H1 (cell line): ENCODE measurements around the gene TSPAN9. TPM values are rescaled to one million over a fixed set of nuclear protein-coding genes. Genes with fewer than 3 reads are reported as not detected.

Source experiments
- CTCF ChIA-PET: fragments of 300-600 bp; sonication (Branson Sonifier 250); formaldehyde crosslinking; loops from one replicate; lab custom pipeline; 2021; ENCODE audit not compliant: partially characterized antibody; lab: Charles Lee
- POLR2A ChIA-PET: fragments of 300-600 bp; sonication (Branson Sonifier 250); formaldehyde crosslinking; loops from one replicate; lab custom pipeline; 2021; ENCODE audit warnings: inconsistent platforms; ENCODE audit not compliant: partially characterized antibody; lab: Charles Lee
- DNase-seq, 2 experiments: peaks; one replicate each; pipeline versions ENCODE4 v3.0.0 to v3.0.0-alpha.2; 2010 to 2022; ENCODE audit warnings: low spot score in 2 of 2, low read depth in 1 of 2, mixed read lengths in 1 of 2
- FAIRE-seq: peaks from 2 replicates; lab custom pipeline; 2011; peaks lifted over from hg19 to GRCh38; lab: Jason Lieb, UNC
- H2AFZ ChIP-seq: 2 replicates; pipeline ENCODE4 v1.8.1; 2012; ENCODE audit warnings: low read length, inconsistent platforms
- H2AK5ac ChIP-seq: 2 replicates; pipeline ENCODE4 v1.6.1; 2013; ENCODE audit warnings: low read depth, low read length
- H2BK120ac ChIP-seq: replicated peaks from 2 replicates; pipeline ENCODE3; 2013; ENCODE audit warnings: low read depth, low read length, inconsistent platforms
- H2BK12ac ChIP-seq: 2 replicates; pipeline ENCODE4 v1.6.1; 2013; ENCODE audit warnings: low read depth, low read length
- H2BK15ac ChIP-seq: 2 replicates; pipeline ENCODE4 v1.6.1; 2013; ENCODE audit warnings: low read length
- H2BK20ac ChIP-seq: 2 replicates; pipeline ENCODE4 v1.6.1; 2013; ENCODE audit warnings: low read length
- H2BK5ac ChIP-seq: 2 replicates; pipeline ENCODE4 v1.6.1; 2013; ENCODE audit warnings: low read depth, low read length
- H3K14ac ChIP-seq: 2 replicates; pipeline ENCODE4 v1.6.1; 2013; ENCODE audit warnings: inconsistent platforms; ENCODE audit not compliant: insufficient read length
- H3K18ac ChIP-seq: 2 replicates; pipeline ENCODE4 v1.6.1; 2013; ENCODE audit warnings: low read length; ENCODE audit errors: extremely low read depth
- H3K23ac ChIP-seq: 2 replicates; pipeline ENCODE4 v1.6.1; 2013; ENCODE audit warnings: inconsistent platforms; ENCODE audit not compliant: insufficient read length
- H3K23me2 ChIP-seq: 2 replicates; pipeline ENCODE4 v1.6.1; 2013; ENCODE audit warnings: low read depth, low read length
- H3K27ac ChIP-seq: 2 replicates; pipeline ENCODE4 v1.6.1; 2011; ENCODE audit warnings: low read depth, low read length, inconsistent platforms
- H3K27me3 ChIP-seq, 4 experiments: replicated peaks in 1 of 4; 1 replicate in 1 of 4; 2 replicates in 3 of 4; pipeline versions ENCODE4 v1.6.1 to v1.8.1; 2011 to 2013; ENCODE audit warnings: low read length in 3 of 4, mild to moderate bottlenecking in 3 of 4, inconsistent platforms in 2 of 4, mixed read lengths in 2 of 4, moderate library complexity in 1 of 4; ENCODE audit not compliant: control insufficient read depth in 3 of 4, insufficient read depth in 3 of 4; ENCODE audit errors: extremely low read depth in 1 of 4
- H3K36me3 ChIP-seq, 4 experiments: 2 replicates each; pipeline versions ENCODE4 v1.6.1 to v1.8.1; 2011 to 2013; ENCODE audit warnings: mild to moderate bottlenecking in 4 of 4, low read length in 3 of 4, moderate library complexity in 2 of 4, control low read depth in 1 of 4, inconsistent platforms in 1 of 4; ENCODE audit not compliant: insufficient read depth in 4 of 4, control insufficient read depth in 2 of 4
- H3K4ac ChIP-seq: replicated peaks from 2 replicates; pipeline ENCODE3; 2013; ENCODE audit warnings: low read length, low read depth, mixed read lengths, inconsistent platforms; ENCODE audit not compliant: insufficient read length
- H3K4me1 ChIP-seq, 4 experiments: replicated peaks in 1 of 4; 1 replicate in 1 of 4; 2 replicates in 3 of 4; pipeline versions ENCODE4 v1.6.1 to v1.8.1; 2011 to 2013; ENCODE audit warnings: low read length in 3 of 4, inconsistent platforms in 2 of 4, mixed read lengths in 1 of 4; ENCODE audit not compliant: insufficient read depth in 4 of 4, control insufficient read depth in 3 of 4
- H3K4me2 ChIP-seq, 2 experiments: 2 replicates each; pipeline versions ENCODE4 v1.6.1 to v1.8.1; 2011 to 2013; ENCODE audit warnings: low read depth in 2 of 2, low read length in 2 of 2, control low read depth in 1 of 2, inconsistent platforms in 1 of 2, mild to moderate bottlenecking in 1 of 2; ENCODE audit not compliant: insufficient read depth in 1 of 2
- H3K4me3 ChIP-seq, 4 experiments: fragments of 200-600, 300-600 bp in 1 of 4; sonication (generic), shearing (Covaris generic), sonication (Bioruptor Twin) in 1 of 4; 2 replicates each; pipeline versions ENCODE4 v1.5.1 to v1.8.1; 2011 to 2016; ENCODE audit warnings: low read length in 4 of 4, low read depth in 3 of 4, control low read depth in 2 of 4, inconsistent platforms in 2 of 4, mild to moderate bottlenecking in 2 of 4, mixed read lengths in 1 of 4, moderate library complexity in 1 of 4; ENCODE audit not compliant: insufficient read depth in 2 of 4; ENCODE audit errors: extremely low read depth in 1 of 4
- H3K56ac ChIP-seq: replicated peaks from 2 replicates; pipeline ENCODE3; 2013; ENCODE audit warnings: low read depth, mild to moderate bottlenecking, mixed read lengths, low read length, inconsistent platforms; ENCODE audit not compliant: insufficient read length
- H3K79me1 ChIP-seq: 2 replicates; pipeline ENCODE4 v1.6.1; 2013; ENCODE audit warnings: low read depth, low read length, control low read depth
- H3K79me2 ChIP-seq, 2 experiments: 2 replicates each; pipeline versions ENCODE4 v1.6.1 to v1.8.1; 2012 to 2013; ENCODE audit warnings: low read length in 2 of 2, mild to moderate bottlenecking in 2 of 2, inconsistent platforms in 1 of 2; ENCODE audit not compliant: insufficient read depth in 2 of 2, control insufficient read depth in 1 of 2
- H3K9ac ChIP-seq, 4 experiments: replicated peaks in 1 of 4; 1 replicate in 1 of 4; 2 replicates in 3 of 4; pipeline versions ENCODE4 v1.6.1 to v1.8.1; 2011 to 2013; ENCODE audit warnings: low read depth in 3 of 4, low read length in 3 of 4, control low read depth in 2 of 4, mild to moderate bottlenecking in 2 of 4, moderate library complexity in 2 of 4, inconsistent platforms in 1 of 4; ENCODE audit errors: extremely low read depth in 1 of 4
- H3K9me3 ChIP-seq, 2 experiments: 2 replicates each; pipeline versions ENCODE4 v1.6.1 to v1.8.1; 2012 to 2013; ENCODE audit warnings: mild to moderate bottlenecking in 2 of 2, moderate library complexity in 2 of 2, control low read depth in 1 of 2, inconsistent platforms in 1 of 2, low read depth in 1 of 2, low read length in 1 of 2, mixed read lengths in 1 of 2; ENCODE audit not compliant: insufficient read depth in 2 of 2
- H4K20me1 ChIP-seq, 2 experiments: replicated peaks in 1 of 2; 2 replicates each; pipeline versions ENCODE3 to v1.8.1; 2011 to 2013; ENCODE audit warnings: inconsistent platforms in 2 of 2, low read length in 2 of 2, mild to moderate bottlenecking in 1 of 2; ENCODE audit not compliant: insufficient read depth in 2 of 2, control insufficient read depth in 1 of 2
- H4K5ac ChIP-seq: 2 replicates; pipeline ENCODE4 v1.6.1; 2013; ENCODE audit warnings: low read length, low read depth, mixed read lengths, inconsistent platforms; ENCODE audit not compliant: insufficient read length
- H4K8ac ChIP-seq: 2 replicates; pipeline ENCODE4 v1.8.0; 2013; ENCODE audit warnings: mild to moderate bottlenecking, moderate library complexity, low read length, inconsistent platforms; ENCODE audit not compliant: insufficient read depth; ENCODE audit errors: extremely low read depth
- H4K91ac ChIP-seq: replicated peaks from 2 replicates; pipeline ENCODE3; 2013; ENCODE audit warnings: low read length, mixed read lengths, inconsistent platforms; ENCODE audit not compliant: insufficient read length
- RBBP5 ChIP-seq: IDR thresholded peaks from 2 replicates; pipeline ENCODE4 v1.7.1; 2012; ENCODE audit warnings: low read depth, mild to moderate bottlenecking, inconsistent platforms, low read length, moderate library complexity, borderline replicate concordance
- TBP ChIP-seq: IDR thresholded peaks from 2 replicates; pipeline ENCODE4 v1.6.1; 2011; ENCODE audit warnings: low read depth, low read length, improper control_type of control experiment
- USF2 ChIP-seq: IDR thresholded peaks from 2 replicates; pipeline ENCODE4 v1.6.1; 2011; ENCODE audit warnings: low read length, improper control_type of control experiment
- WGBS, 2 experiments: shearing (Covaris generic) in 1 of 2; methylation state at CpG; one replicate each; pipeline versions ENCODE4 v1.1.6 to v1.1.7; 2013 to 2015; ENCODE audit warnings: low lambda C conversion rate in 2 of 2, mixed read lengths in 2 of 2, inconsistent platforms in 1 of 2, low coverage in 1 of 2, missing lambda C conversion rate in 1 of 2; ENCODE audit not compliant: insufficient replicate concordance in 2 of 2, insufficient coverage in 1 of 2, insufficient read length in 1 of 2; ENCODE audit errors: extremely low coverage in 1 of 2, missing lambda C conversion rate in 1 of 2; 5-methylcytosine and 5-hydroxymethylcytosine counted together
- polyA plus RNA-seq, 7 experiments: library from polyadenylated mRNA; depleted of rRNA in 3 of 7; stranded (reverse) in 5 of 7; unstranded in 2 of 7; fragments of >200 nt in 5 of 7; fragments of 200-250 nt in 2 of 7; gene quantifications; 1 replicate in 5 of 7; 2 replicates in 1 of 7; 4 replicates in 1 of 7; pipeline versions ENCODE4 v1.2.1 to v1.2.3, GENCODE V29; 2011 to 2013; ENCODE audit warnings: missing spikeins in 2 of 7, mixed read lengths in 2 of 7
- total RNA-seq: library from RNA; stranded (reverse); fragmentation: NEBNext Ultra II Directional; extraction: Animal tissue kit (Norgen Biotek cat#: 25700); gene quantifications from 2 replicates; pipeline ENCODE4 v1.2.1, GENCODE V29; 2021

TSPAN9 gene
- total and polyA plus RNA-seq, 2 of the 8 experiments (the other 6 are each of a cell fraction or from before 2014, with no cell fraction given), result 11.5 to 29.1 TPM

DNA sequence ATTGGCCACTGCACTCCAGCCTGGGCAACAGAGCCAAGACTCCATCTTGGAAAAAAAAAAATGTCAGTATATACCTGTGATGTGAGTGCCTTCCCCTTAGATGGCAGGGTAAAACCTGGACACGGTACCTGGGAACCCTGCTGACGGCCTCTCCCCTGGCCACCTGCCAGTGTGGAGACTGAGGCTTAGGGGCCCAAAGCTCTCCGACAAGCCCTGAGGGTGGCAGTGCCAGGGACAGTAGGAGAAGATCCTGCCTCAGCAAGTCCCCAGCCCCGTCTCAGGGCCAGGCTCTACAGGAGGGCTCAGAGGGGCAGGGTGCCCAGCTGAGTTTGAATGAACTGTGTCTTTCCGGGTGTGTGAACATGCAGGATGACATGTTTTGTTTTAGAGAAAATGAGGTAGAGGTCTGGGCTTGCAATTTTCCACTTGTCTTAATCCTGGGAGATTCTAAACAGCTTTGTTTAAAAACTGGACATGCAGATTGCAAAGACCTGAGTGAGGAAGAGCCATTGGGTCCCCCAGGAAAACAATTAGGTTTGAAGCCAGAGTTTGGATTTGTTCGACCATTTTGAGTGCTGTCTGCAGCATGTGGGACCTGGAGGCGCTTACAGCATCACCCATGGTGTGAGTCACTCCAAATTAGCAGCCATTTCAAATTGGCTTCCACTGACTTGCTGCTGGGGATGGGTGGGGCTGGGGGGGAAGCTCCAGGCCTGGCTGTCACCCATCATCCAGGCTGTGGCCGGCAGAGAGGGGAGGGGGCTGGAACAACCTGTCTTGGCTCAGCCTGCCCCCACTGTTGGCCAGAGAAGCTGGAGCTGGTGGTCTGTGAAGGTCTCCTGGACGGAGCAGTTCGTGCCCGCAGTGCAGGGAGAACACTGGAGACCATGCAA lies 10.8 kb downstream of the TSPAN9 start:
- Histone ChIP-seq H3K18ac (no peak overlapping the region), H4K8ac (no peak overlapping the region), H3K4ac (no peak overlapping the region), H3K9me3 (no peaks in the 10 kb centered on the region), H3K56ac (no peak overlapping the region), H4K91ac (no peak overlapping the region), H3K27ac (no peak overlapping the region), H2AFZ (no peak overlapping the region), H4K20me1 (no peaks in the 10 kb centered on the region), H3K23ac (no peak overlapping the region), H3K9ac (no peak overlapping the region), H4K5ac (no peak overlapping the region), H2BK20ac (no peak overlapping the region), H2BK5ac (no peak overlapping the region), H3K27me3 (no peaks in the 10 kb centered on the region; a peak in 2 of 7 replicates), H3K4me3 (no peak overlapping the region), H2BK15ac (no peak overlapping the region), H3K79me2 (no peaks in the 10 kb centered on the region), H3K79me1 (peaks cover 3% of the 10 kb centered on the region; the same call in 1 of the 2 replicates), H2AK5ac (no peak overlapping the region), H3K4me1 (peaks cover 8 to 23% (median 17%) of the 10 kb centered on the region in 4 experiments), H3K4me2 (no peak overlapping the region), H2BK12ac (no peak overlapping the region), H3K23me2 (no peaks in the 10 kb centered on the region), H3K36me3 (no peaks in the 10 kb centered on the region), H3K14ac (no peak overlapping the region), H2BK120ac (no peak overlapping the region)
- whole genome bisulfite sequencing, 2 experiments, result 82% methylated on average over 10 of the region's 11 CpGs; no CpG with 5 or more reads in 1 of the 2 experiments
- ChIA-PET POLR2A (interaction anchor here (0.6 to 1.7 kb wide), 5 partner anchors 9 to 49 kb away, joined by 3 to 5 read pairs (median 3); no protein-coding TSS in a partner anchor), CTCF (interaction anchor here (0.8 to 2.9 kb wide), 6 partner anchors 12 to 119 kb away, joined by 3 to 17 read pairs (median 4); no protein-coding TSS in a partner anchor)
- FAIRE-seq (no peak), DNase-seq (no peak)
- no peak for TF ChIP-seq USF2
- TF ChIP-seq TBP, result no peak
- TF ChIP-seq RBBP5, result no peak
